ENCODE results near the gene SLC22A5. TPM values are rescaled to one million over a fixed set of nuclear protein-coding genes. Genes with fewer than 3 reads are reported as not detected.
A peak's percentile ranks its signal among the peaks of the same experiment; 100 is the strongest.

SLC22A5 gene
- total and polyA plus RNA-seq, 11 donors, result 7.5 to 50.1 (median 13.5) TPM

- no peaks in the 10 kb centered on the region for H3K9me3 ChIP-seq
- H3K4me1 ChIP-seq, result peaks cover 35 to 100% (median 87%) of the 10 kb centered on the region in 12 donors
- no peak for ATAC-seq
- TF ChIP-seq CTCF (IDR thresholded peaks at IDR 0.05), result no peak
- no peak for TF ChIP-seq POLR2A (IDR thresholded peaks at IDR 0.05)
- H3K4me3 ChIP-seq, result no peak overlapping the region
- intact Hi-C loops (cut with DNase I), result loop anchor here in 2 of 10 donors (5.0 kb wide), 2 partner anchors 33 to 58 kb away; no protein-coding TSS in a partner anchor
- peak in 1 of 5 donors; percentile 5 for DNase-seq
- peaks cover 0 to 8% (median 6%) of the 10 kb centered on the region in 9 donors for H3K36me3 ChIP-seq
- WGBS, 4 donors, result 59 to 71% (median 66%) methylated on average over 6 of the region's 6 CpGs
- no peaks in the 10 kb centered on the region for H3K27me3 ChIP-seq
- H3K27ac ChIP-seq, result peak overlapping the region in 6 of 12 donors; percentile 1 to 98 (median 80)
Observed at GRCh38 chr5:132429463-132430440, 60.2 kb downstream of the SLC22A5 start.

- Histone ChIP-seq H3K27ac (peak overlapping the region in 2 of 12 donors; percentile 1 to 94), H3K9me3 (no peaks in the 10 kb centered on the region), H3K27me3 (no peaks in the 10 kb centered on the region), H3K36me3 (peaks cover 0 to 14% (median 6%) of the 10 kb centered on the region in 9 donors), H3K4me3 (no peak overlapping the region), H3K4me1 (peaks cover 27 to 100% (median 87%) of the 10 kb centered on the region in 12 donors)
- no peak for TF ChIP-seq POLR2A (IDR thresholded peaks at IDR 0.05)
- no peak for TF ChIP-seq CTCF (IDR thresholded peaks at IDR 0.05)
- ATAC-seq (no peak), DNase-seq (no peak)
- WGBS, 4 donors, result 83 to 88% (median 87%) methylated on average over 3 of the region's 3 CpGs
- intact Hi-C loops (cut with DNase I), result no loop called here
Observed at GRCh38 chr5:132430746-132431145, 61.2 kb downstream of the SLC22A5 start.

GRCh38 chr5:132431632-132432031, 62.1 kb downstream of the SLC22A5 start:
- Histone ChIP-seq H3K27ac (peak overlapping the region in 2 of 12 donors; percentile 40 to 94), H3K4me3 (no peak overlapping the region), H3K36me3 (peaks cover 0 to 14% (median 6%) of the 10 kb centered on the region in 9 donors), H3K27me3 (no peaks in the 10 kb centered on the region), H3K9me3 (no peaks in the 10 kb centered on the region), H3K4me1 (peaks cover 20 to 100% (median 86%) of the 10 kb centered on the region in 12 donors)
- TF ChIP-seq POLR2A (IDR thresholded peaks at IDR 0.05), result no peak
- TF ChIP-seq CTCF (IDR thresholded peaks at IDR 0.05), result no peak
- ATAC-seq, result no peak
- WGBS, 4 donors, result 80 to 86% (median 84%) methylated on average over 4 of the region's 4 CpGs
- intact Hi-C loops (cut with DNase I), result no loop called here
- no peak for DNase-seq

- DNase-seq, result no peak
- no peak for TF ChIP-seq POLR2A (IDR thresholded peaks at IDR 0.05)
- TF ChIP-seq CTCF (IDR thresholded peaks at IDR 0.05), result no peak
- peak in 1 of 4 donors; percentile 19 for ATAC-seq
- intact Hi-C loops (cut with DNase I), result no loop called here
- peak overlapping the region in 10 of 12 donors; percentile 4 to 94 (median 30) for H3K27ac ChIP-seq
- H3K9me3 ChIP-seq, result no peaks in the 10 kb centered on the region
- peaks cover 18 to 100% (median 86%) of the 10 kb centered on the region in 12 donors for H3K4me1 ChIP-seq
- WGBS, 4 donors, result 60 to 71% (median 64%) methylated on average over 6 of the region's 6 CpGs
- H3K4me3 ChIP-seq, result no peak overlapping the region
- H3K36me3 ChIP-seq, result peaks cover 0 to 14% (median 6%) of the 10 kb centered on the region in 9 donors
- no peaks in the 10 kb centered on the region for H3K27me3 ChIP-seq
Observed at GRCh38 chr5:132433141-132433540, 63.6 kb downstream of the SLC22A5 start.

Data from heart left ventricle (tissue), 16 donors.